Right atrium auricular region (tissue), 2 donors: ENCODE measurements around the gene ASH1L. TPM values are rescaled to one million over a fixed set of nuclear protein-coding genes. Genes with fewer than 3 reads are reported as not detected.

Experiments
- DNase-seq: peaks from one replicate; pipeline ENCODE4 v3.0.0-alpha.2; 2019; ENCODE audit warnings: low spot score
- H3K27ac ChIP-seq, 2 donors: fragments of 200-600 bp; sonication (generic); 1 replicate in 1 of 2; 2 replicates in 1 of 2; pipeline ENCODE4 v1.5.1; 2016 to 2019
- H3K27me3 ChIP-seq, 2 donors: fragments of 200-600 bp; sonication (generic); one replicate each; pipeline versions ENCODE4 v1.5.1 to v1.6.0; 2017 to 2019
- H3K36me3 ChIP-seq: fragments of 200-600 bp; sonication (generic); one replicate; pipeline ENCODE4 v1.5.1; 2016
- H3K4me1 ChIP-seq, 2 donors: fragments of 200-600 bp; sonication (generic); one replicate each; pipeline versions ENCODE4 v1.5.1 to v1.6.0; 2017 to 2019
- H3K4me3 ChIP-seq, 2 donors: fragments of 200-600 bp; sonication (generic); 1 replicate in 1 of 2; 2 replicates in 1 of 2; pipeline ENCODE4 v1.5.1; 2017 to 2019; ENCODE audit warnings: mild to moderate bottlenecking in 1 of 2, moderate library complexity in 1 of 2
- H3K9me3 ChIP-seq, 2 donors: fragments of 200-600 bp; sonication (generic); one replicate each; pipeline ENCODE4 v1.5.1; 2019
- total RNA-seq, 2 donors: library from RNA; depleted of rRNA; stranded (reverse); fragments of >200 nt; gene quantifications; one replicate each; pipeline ENCODE4 v1.1.0, GENCODE V29; 2016
- TF ChIP-seq, protein P1 (sequence below), 2 donors: fragments of 200-600 bp; sonication (generic); IDR thresholded peaks; one replicate each; pipeline ENCODE4 v1.5.1; 2019; ENCODE audit warnings: antibody characterized with exemption in 2 of 2

ASH1L gene
- total RNA-seq, 2 donors from 2014 or later = 37.2 to 50.2 TPM

DNA sequence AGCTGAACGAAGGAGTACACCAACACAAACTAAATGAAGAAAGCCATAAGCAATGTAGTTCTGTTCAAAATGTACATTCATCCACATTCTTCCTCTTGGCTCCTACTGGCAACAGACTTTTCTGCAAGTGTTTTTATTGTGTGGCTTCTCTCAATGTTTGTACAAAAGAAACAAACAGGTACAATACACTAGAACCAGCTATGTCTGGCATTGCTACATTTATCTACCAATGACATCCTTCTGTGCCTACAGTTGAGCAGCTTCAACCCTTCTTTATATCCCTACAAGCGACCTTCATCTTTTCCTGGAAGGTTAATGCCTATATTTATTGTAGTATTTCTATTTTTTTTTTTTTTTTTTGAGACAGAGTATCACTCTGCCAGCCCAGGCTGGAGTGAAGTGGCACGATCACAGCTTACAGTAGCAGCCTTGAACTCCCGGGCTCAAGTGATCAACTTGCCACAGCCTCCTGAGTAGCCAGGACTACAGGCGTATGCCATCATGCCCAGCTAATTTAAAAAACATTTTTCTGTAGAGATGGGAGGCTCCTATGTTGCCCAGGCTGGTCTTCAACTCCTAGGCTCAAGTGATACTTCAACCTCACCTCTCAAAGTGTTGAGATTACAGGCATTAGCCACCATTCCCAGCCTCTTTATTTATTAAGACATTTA lies 89.3 kb downstream of the ASH1L start:
- no peaks in the 10 kb centered on the region for H3K27me3 ChIP-seq
- TF ChIP-seq, protein P1, sequence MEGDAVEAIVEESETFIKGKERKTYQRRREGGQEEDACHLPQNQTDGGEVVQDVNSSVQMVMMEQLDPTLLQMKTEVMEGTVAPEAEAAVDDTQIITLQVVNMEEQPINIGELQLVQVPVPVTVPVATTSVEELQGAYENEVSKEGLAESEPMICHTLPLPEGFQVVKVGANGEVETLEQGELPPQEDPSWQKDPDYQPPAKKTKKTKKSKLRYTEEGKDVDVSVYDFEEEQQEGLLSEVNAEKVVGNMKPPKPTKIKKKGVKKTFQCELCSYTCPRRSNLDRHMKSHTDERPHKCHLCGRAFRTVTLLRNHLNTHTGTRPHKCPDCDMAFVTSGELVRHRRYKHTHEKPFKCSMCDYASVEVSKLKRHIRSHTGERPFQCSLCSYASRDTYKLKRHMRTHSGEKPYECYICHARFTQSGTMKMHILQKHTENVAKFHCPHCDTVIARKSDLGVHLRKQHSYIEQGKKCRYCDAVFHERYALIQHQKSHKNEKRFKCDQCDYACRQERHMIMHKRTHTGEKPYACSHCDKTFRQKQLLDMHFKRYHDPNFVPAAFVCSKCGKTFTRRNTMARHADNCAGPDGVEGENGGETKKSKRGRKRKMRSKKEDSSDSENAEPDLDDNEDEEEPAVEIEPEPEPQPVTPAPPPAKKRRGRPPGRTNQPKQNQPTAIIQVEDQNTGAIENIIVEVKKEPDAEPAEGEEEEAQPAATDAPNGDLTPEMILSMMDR (IDR thresholded peaks at IDR 0.05) = no peak
- no peak overlapping the region for H3K27ac ChIP-seq
- no peak for DNase-seq
- no peak overlapping the region for H3K4me3 ChIP-seq
- H3K36me3 ChIP-seq = no peaks in the 10 kb centered on the region
- H3K9me3 ChIP-seq = peaks cover 0 to 13% of the 10 kb centered on the region in 2 donors
- H3K4me1 ChIP-seq = peaks cover 0 to 16% of the 10 kb centered on the region in 2 donors

DNA sequence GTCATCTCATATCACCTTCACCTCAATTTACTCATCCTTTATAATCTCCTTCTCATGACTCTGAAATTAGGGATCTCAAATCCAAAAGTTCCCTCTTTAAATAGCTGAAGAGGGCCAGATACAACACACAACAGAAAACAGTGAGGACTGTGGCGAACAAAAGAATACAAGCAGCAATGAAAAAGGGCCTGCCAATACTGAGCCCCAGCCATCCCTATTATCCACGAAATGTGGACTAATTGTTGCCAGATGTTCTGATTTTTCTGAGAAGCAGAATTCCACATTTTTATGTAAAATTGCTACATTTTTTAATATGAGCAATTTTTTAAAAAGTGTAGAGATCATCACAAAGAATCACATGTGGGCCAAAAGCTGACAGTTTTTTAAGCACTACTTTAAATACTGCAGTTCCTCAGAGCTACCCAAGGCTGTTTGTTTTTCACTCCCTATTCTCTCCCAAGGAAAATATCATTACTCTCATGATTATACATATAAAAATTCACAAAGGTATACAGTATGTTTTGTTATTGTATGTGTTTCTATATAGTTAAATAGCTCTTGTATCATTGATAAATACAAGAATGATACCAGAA lies 90.0 kb downstream of the ASH1L start:
- TF ChIP-seq, protein P1 (IDR thresholded peaks at IDR 0.05) = no peak
- Histone ChIP-seq H3K9me3 (peaks cover 0 to 13% of the 10 kb centered on the region in 2 donors), H3K36me3 (no peaks in the 10 kb centered on the region), H3K4me3 (no peak overlapping the region), H3K27me3 (no peaks in the 10 kb centered on the region), H3K4me1 (peaks cover 0 to 16% of the 10 kb centered on the region in 2 donors), H3K27ac (no peak overlapping the region)
- no peak for DNase-seq

DNA sequence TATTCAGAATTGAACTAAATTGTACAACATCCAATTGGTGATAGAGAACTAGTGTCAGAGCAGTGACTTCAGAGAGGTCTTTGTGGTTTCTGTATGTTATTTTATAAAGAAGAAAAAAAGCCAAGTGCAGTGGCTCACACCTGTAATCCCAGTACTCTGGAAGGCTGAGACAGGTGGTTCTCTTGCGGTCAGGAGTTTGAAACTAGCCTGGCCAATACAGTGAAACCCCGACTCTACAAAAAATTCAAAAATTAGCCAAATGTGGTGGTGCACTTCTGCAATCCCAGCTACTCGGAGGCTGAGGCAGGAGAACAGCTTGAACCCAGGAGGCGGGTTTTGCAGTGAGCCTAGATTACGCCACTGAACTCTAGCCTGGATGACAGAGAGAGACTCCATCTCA lies 90.7 kb downstream of the ASH1L start:
- DNase-seq = no peak
- H3K4me1 ChIP-seq = peaks cover 0 to 16% of the 10 kb centered on the region in 2 donors
- H3K4me3 ChIP-seq = no peak overlapping the region
- TF ChIP-seq, protein P1 (IDR thresholded peaks at IDR 0.05) = no peak
- no peaks in the 10 kb centered on the region for H3K27me3 ChIP-seq
- no peaks in the 10 kb centered on the region for H3K36me3 ChIP-seq
- H3K27ac ChIP-seq = no peak overlapping the region
- peaks cover 0 to 13% of the 10 kb centered on the region in 2 donors for H3K9me3 ChIP-seq

DNA sequence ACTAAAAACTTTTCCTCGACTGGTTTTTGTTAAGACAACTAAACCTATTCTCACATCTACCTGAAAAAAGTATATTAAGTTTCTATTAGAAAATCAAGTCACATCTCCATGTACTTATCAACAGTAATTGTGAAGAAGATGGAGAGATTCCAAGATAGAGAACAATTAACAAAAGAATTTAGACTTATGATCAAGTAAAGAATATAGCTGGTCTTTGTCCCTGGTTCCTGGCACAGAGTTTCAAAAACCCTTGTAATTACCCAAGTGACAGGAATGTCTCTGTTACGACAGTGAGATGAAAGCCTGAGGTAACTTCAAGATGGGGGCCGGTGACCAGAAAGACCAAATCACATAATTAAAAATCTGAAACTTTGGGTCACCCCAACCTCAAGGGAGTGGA lies 91.6 kb downstream of the ASH1L start:
- DNase-seq = no peak
- TF ChIP-seq, protein P1 (IDR thresholded peaks at IDR 0.05) = no peak
- Histone ChIP-seq H3K27ac (no peak overlapping the region), H3K9me3 (peaks cover 0 to 13% of the 10 kb centered on the region in 2 donors), H3K36me3 (no peaks in the 10 kb centered on the region), H3K27me3 (no peaks in the 10 kb centered on the region), H3K4me3 (no peak overlapping the region), H3K4me1 (peaks cover 0 to 16% of the 10 kb centered on the region in 2 donors)

DNA sequence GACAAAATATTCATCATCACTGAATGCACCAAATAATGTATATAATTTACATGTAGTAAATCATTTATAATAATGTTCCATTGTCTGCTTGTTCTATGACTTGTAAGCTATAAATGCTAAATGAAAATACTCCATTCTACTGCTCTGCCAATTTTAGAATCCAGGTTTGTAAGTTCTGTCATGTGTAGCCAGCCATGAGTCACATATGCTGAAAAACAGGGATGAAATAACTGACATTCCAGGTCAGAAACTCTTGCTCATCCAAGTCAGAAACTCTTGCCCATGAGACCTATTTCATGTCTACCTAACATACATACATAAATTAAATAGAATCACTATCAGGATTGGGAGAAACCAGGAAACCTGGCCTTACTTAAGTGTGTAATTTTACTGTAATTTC lies 95.6 kb downstream of the ASH1L start:
- Histone ChIP-seq H3K9me3 (peaks cover 0 to 13% of the 10 kb centered on the region in 2 donors), H3K36me3 (peaks cover 7% of the 10 kb centered on the region), H3K27ac (no peak overlapping the region), H3K27me3 (no peaks in the 10 kb centered on the region), H3K4me3 (no peak overlapping the region), H3K4me1 (no peaks in the 10 kb centered on the region)
- no peak for DNase-seq
- TF ChIP-seq, protein P1 (IDR thresholded peaks at IDR 0.05) = no peak
